Measurements from ENCODE around the gene KIAA1958. TPM values are rescaled to one million over a fixed set of nuclear protein-coding genes. Genes with fewer than 3 reads are reported as not detected.

Gene KIAA1958
- total RNA-seq, 1 experiment from 2014 or later = 5.8 TPM

- no peaks in the 10 kb centered on the region for H3K9me3 Mint-ChIP-seq (ENCODE audit: unreplicated experiment)
- H3K36me3 Mint-ChIP-seq (ENCODE audit: insufficient read depth, unreplicated experiment) = no peaks in the 10 kb centered on the region
- no peak overlapping the region for H3K4me3 Mint-ChIP-seq (ENCODE audit: unreplicated experiment)
- BruUV-seq (replicated peaks) = no TSS peak
- CTCF ChIA-PET = no interaction called here
- peaks cover 17% of the 10 kb centered on the region for H3K4me1 Mint-ChIP-seq (ENCODE audit: insufficient read depth, unreplicated experiment)
- H3K27ac Mint-ChIP-seq (ENCODE audit: low read depth, unreplicated experiment) = no peak overlapping the region
- H3K27me3 Mint-ChIP-seq (ENCODE audit: insufficient read depth, unreplicated experiment) = no peaks in the 10 kb centered on the region
- no peak for TF ChIP-seq CTCF (IDR thresholded peaks at IDR 0.05; ENCODE audit: unreplicated experiment)
- intact Hi-C loops (cut with micrococcal nuclease) = no loop called here
- DNase-seq (ENCODE audit: unreplicated experiment) = peak; percentile 83
- POLR2A ChIA-PET = interaction anchor here (1.0 kb wide), 1 partner anchor 43 kb away, joined by 3 read pairs; no protein-coding TSS in a partner anchor
Measured at GRCh38 chr9:112532427-112532826, 45.8 kb downstream of the KIAA1958 start.

GRCh38 chr9:112533660-112534059 is 47.0 kb downstream of the KIAA1958 start:
- no peak for TF ChIP-seq CTCF (IDR thresholded peaks at IDR 0.05; ENCODE audit: unreplicated experiment)
- intact Hi-C loops (cut with micrococcal nuclease) = no loop called here
- Mint-ChIP-seq H3K27ac (ENCODE audit: low read depth, unreplicated experiment) (no peak overlapping the region), H3K4me1 (ENCODE audit: insufficient read depth, unreplicated experiment) (peaks cover 17% of the 10 kb centered on the region), H3K36me3 (ENCODE audit: insufficient read depth, unreplicated experiment) (no peaks in the 10 kb centered on the region), H3K4me3 (ENCODE audit: unreplicated experiment) (no peak overlapping the region), H3K27me3 (ENCODE audit: insufficient read depth, unreplicated experiment) (no peaks in the 10 kb centered on the region), H3K9me3 (ENCODE audit: unreplicated experiment) (no peaks in the 10 kb centered on the region)
- ChIA-PET POLR2A (no interaction called here), CTCF (interaction anchor here (0.9 kb wide), 1 partner anchor 69 kb away, joined by 3 read pairs; no protein-coding TSS in a partner anchor)
- no peak for DNase-seq (ENCODE audit: unreplicated experiment)
- BruUV-seq (replicated peaks) = no TSS peak

GRCh38 chr9:112535301-112535700 is 48.7 kb downstream of the KIAA1958 start:
- Mint-ChIP-seq H3K9me3 (ENCODE audit: unreplicated experiment) (no peaks in the 10 kb centered on the region), H3K36me3 (ENCODE audit: insufficient read depth, unreplicated experiment) (no peaks in the 10 kb centered on the region), H3K27me3 (ENCODE audit: insufficient read depth, unreplicated experiment) (no peaks in the 10 kb centered on the region), H3K4me3 (ENCODE audit: unreplicated experiment) (no peak overlapping the region), H3K4me1 (ENCODE audit: insufficient read depth, unreplicated experiment) (peaks cover 17% of the 10 kb centered on the region), H3K27ac (ENCODE audit: low read depth, unreplicated experiment) (no peak overlapping the region)
- TF ChIP-seq CTCF (IDR thresholded peaks at IDR 0.05; ENCODE audit: unreplicated experiment) = no peak
- ChIA-PET POLR2A (interaction anchor here (0.6 kb wide), 1 partner anchor 20 kb away, joined by 3 read pairs; no protein-coding TSS in a partner anchor), CTCF (interaction anchor here (0.9 kb wide), 1 partner anchor 172 kb away, joined by 3 read pairs; no protein-coding TSS in a partner anchor)
- DNase-seq (ENCODE audit: unreplicated experiment) = no peak
- intact Hi-C loops (cut with micrococcal nuclease) = no loop called here
- BruUV-seq (replicated peaks) = no TSS peak

GRCh38 chr9:112535811-112536210 is 49.2 kb downstream of the KIAA1958 start:
- Mint-ChIP-seq H3K27me3 (ENCODE audit: insufficient read depth, unreplicated experiment) (no peaks in the 10 kb centered on the region), H3K27ac (ENCODE audit: low read depth, unreplicated experiment) (no peak overlapping the region), H3K4me3 (ENCODE audit: unreplicated experiment) (no peak overlapping the region), H3K4me1 (ENCODE audit: insufficient read depth, unreplicated experiment) (peaks cover 17% of the 10 kb centered on the region), H3K36me3 (ENCODE audit: insufficient read depth, unreplicated experiment) (no peaks in the 10 kb centered on the region), H3K9me3 (ENCODE audit: unreplicated experiment) (no peaks in the 10 kb centered on the region)
- ChIA-PET CTCF (interaction anchor here (0.9 kb wide), 1 partner anchor 172 kb away, joined by 3 read pairs; no protein-coding TSS in a partner anchor), POLR2A (interaction anchor here (0.6 kb wide), 1 partner anchor 20 kb away, joined by 3 read pairs; no protein-coding TSS in a partner anchor)
- no TSS peak for BruUV-seq (replicated peaks)
- no peak for TF ChIP-seq CTCF (IDR thresholded peaks at IDR 0.05; ENCODE audit: unreplicated experiment)
- DNase-seq (ENCODE audit: unreplicated experiment) = no peak
- intact Hi-C loops (cut with micrococcal nuclease) = no loop called here

All from MCF 10A (cell line).